GM04504 (cell line): ENCODE measurements around the gene SFXN5.

Source experiments
- DNase-seq: peaks from one replicate; pipeline ENCODE4 v3.0.0-alpha.2; 2012; ENCODE audit warnings: low read depth

SFXN5 gene

DNA sequence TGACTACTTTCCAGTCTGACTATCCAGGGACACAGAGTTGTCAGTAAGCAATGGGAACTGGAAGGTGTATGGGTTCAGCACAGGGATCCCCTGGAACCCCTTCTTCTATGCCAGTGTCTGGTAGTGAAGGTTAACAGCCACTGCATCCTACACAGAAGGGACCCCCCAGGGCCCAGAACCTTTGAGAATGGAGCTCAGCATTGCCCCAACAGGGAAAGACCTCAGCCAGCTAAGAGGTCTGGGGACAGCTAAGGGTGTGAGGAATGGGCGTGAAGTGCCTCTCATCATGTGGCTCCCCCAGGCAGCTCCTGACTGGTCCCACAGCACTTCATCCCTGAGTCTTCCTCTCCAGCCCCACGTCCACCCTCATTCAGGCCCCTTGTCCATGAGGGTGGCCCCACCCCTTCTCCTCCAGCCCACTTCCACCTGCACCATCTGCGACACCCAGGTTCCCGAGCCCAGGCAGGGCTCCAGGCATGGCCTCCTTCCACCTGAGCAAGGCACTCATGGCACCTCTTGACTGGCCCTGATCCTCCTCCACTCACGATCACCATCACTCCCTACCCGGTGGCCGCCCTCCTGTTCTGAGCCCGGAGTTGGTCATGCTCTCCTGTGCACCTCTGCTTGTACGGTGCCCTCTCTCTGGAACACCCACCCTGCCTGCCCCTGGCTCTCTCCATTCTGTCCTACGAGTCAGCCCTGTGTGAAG lies 77.1 kb downstream of the SFXN5 start:
- no peak for DNase-seq

DNA sequence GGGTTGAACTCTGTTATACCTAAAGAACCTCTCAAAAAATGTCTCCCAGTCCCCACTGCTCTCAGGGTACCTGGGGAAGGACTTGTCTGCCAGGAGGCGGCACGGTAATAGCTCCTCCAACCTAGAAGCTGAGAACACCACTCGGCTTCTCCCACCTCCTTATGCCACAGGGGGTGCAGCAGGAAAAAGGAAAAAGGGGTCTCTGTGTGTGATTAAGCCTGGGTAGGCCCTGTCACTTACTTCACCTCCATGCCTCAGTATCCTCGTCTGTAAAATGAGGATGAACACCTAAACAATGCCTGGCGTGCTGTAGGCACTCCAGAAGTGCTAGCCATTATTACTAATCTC lies 77.6 kb downstream of the SFXN5 start:
- DNase-seq: no peak

- peak; percentile 4 for DNase-seq
Observed at GRCh38 chr2:72993147-72993932, 78.2 kb downstream of the SFXN5 start.

DNA sequence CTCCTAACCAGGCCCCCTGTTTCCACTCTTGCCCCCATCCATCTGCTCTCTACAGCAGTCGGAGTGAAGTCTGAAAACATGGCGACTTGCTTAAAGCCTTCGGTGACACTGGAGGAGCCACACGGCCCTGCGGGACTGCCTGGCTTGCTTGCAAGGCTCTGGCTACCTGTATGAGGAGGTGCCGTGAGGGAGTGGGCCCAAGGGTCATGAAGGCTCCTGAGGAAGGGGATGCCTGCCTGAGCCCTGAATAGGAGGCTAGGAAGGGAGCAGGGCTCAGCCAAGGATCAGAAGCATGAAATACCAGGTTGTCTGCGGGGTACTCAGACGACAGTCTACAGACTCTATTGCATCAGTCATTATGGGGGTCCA lies 78.8 kb downstream of the SFXN5 start:
- no peak for DNase-seq

DNA sequence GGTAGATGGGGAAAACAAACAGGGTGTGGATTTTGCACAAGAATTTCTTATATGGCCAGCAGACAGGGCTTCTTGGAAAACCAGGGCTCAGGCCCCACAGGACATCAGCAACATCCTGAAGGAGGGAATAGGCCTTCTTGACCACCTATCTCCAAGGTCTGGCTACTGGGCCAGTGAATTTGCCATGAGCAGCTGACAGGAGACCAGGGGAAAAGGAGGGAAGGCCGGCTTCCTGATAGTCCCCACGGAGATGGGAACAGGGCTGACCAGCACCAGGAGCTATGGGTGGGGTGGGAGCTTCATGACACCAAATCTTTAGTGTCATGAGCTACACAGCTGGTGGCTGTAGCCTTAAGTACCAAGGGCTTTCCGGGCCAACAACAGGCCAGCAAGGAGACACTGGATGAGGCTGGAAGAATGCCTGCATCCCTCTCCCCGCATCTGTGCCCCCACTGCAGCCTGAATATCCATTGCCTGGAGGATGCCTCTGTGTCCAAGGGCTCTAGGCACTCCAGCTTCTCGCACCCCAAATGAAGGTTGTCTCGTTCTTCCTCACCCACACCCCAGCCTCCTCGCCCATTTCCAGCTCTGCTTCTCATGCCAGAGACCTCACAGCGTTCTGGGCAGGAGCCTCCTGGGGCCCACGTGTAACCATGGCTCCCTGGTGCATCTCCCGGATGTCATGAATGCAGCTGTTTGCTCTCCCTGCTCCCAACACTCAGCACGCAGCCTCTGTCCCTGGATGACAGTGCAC lies 79.4 kb downstream of the SFXN5 start:
- no peak for DNase-seq

DNA sequence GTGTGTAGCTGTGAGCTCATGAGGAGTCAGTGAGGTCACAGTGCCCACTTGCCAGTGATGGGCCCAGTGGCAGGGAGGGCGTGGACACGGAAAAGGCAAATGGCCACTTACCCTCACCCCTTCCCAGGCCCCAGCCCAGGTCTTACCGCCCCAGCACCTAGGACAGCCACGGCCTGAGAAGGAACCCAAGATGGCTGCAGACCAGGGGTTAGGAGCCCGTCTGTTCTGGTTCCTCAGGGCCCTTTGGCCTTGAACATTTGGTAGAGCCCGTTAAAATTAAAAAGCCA lies 80.1 kb downstream of the SFXN5 start:
- no peak for DNase-seq

GRCh38 chr2:72990695-72991438 lies 80.6 kb downstream of the SFXN5 start:
- DNase-seq: no peak

DNA sequence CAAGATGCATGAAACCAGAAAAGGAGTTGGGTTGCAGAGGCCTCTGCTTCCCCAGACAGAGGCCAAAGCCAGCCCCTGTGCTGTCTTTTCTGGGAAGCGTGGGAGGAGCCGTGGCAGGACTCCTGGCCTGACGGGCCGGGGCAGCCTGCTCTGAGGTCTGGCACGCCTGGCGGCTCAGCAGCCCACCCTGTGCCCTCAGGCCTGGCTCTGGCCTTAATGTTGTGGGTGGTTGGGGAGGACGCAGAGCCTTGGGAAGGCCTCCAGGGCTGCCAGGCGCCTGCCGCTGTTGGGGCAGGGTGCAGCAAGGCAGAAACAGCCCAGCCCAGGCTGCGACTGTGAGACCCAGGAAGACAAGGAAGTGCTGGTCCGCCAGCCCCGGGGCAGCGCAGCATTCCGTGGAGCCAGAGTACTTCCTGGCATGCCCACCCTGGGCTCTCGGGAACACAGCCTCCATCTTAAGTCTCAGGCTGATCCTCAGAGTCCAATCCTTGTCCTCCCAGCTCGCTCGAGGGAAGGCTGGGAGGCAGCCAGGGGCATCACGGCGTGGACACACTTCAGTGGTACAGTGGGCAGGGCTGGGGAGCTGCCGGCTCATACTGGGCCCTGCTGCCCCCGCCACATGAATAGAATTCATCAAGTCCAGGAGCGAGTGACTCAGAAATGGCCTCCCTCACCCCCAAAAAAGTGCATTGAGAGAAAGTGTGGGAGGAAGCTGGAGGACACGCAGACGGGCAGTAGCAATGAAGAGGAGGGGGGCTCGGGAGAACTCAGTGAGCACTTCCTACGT lies 81.5 kb downstream of the SFXN5 start:
- no peak for DNase-seq

- no peak for DNase-seq
Observed at GRCh38 chr2:72988726-72989273, 82.7 kb downstream of the SFXN5 start.

- DNase-seq: no peak
Observed at GRCh38 chr2:72988041-72988440, 83.5 kb downstream of the SFXN5 start.

DNA sequence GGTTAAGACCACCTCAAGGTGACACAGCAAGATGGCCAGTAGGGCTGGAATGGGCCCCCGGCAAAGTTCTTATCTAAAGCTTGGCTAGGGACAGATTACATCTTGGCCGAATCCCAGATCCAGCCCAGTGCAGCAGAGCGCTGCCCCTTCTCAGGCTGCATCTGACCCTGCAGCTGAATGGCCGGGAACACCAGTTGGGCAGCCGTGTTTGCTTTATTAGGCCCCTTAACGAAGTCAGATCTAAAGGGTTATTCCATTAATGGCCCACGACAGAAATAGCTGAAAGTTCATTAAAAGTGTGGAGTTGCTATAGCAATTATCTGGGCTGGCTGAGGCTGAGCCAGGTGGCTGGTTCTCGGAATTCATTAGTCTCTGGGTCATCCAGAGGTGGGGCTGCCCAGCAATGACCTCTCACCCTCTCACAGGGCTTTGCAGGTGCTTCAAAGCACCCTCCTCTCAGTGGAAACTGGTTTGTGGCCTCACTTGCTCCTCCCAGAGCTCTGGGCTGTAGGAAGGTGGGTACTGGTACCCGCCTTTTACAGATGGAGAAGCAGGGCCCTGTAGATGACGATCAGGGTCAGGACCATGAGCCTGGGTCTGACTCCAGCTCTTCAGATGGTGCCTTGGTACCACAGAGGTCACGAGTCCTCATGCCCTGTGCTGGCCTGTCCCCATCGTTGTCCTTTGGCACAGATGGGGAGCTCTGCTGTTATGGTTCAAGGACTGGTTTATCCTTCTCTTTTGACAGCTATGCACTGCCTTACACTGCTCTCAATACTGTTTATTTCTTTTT lies 85.4 kb downstream of the SFXN5 start:
- no peak for DNase-seq

DNA sequence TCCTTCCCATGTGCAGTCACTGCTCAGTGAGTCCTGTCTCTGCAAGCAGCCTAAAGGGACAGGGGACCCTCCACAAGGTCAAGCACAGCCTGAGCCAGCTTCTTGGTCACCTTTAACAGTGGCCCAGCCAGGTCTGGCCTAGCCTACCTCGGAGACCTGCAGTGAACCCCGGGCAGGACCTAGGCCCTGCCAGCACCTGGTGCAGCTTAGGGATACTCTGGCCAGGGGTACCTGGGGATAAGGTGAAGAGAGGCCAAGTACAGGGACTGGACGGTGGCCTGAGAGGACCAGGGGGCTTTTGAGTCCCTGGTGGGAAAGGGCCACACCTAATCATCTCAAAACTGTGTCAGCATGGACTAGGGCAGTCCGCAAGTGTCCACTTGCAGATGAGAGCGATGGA lies 86.4 kb downstream of the SFXN5 start:
- no peak for DNase-seq

DNA sequence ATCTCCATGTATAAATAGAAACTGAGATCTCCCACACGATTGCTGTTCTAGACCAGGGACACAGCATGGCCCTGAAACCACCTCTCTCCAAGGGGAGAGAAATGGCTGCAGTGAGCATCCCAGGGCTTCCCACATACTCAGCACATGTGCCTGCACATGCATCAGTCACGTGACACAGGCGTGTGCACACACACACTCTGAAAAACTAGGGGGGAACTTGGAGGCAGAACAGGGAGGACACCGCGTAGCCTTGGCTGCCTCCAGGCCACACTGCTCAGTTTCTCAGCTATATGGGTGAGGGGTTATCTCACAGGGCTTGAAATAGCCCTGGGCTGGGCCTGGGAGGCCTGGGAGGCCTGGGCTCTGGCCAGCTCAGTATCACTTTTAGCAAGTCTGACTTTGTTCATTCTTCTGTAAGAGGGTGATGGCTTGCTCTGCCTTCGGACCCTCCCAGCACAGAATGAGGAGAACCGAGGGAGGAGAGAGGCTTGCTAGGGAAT lies 87.3 kb downstream of the SFXN5 start:
- no peak for DNase-seq

- DNase-seq: no peak
Observed at GRCh38 chr2:72983500-72984161, 87.9 kb downstream of the SFXN5 start.

GRCh38 chr2:72982781-72983499 lies 88.6 kb downstream of the SFXN5 start:
- DNase-seq: no peak

- DNase-seq: no peak
Observed at GRCh38 chr2:72982219-72982618, 89.3 kb downstream of the SFXN5 start.

DNA sequence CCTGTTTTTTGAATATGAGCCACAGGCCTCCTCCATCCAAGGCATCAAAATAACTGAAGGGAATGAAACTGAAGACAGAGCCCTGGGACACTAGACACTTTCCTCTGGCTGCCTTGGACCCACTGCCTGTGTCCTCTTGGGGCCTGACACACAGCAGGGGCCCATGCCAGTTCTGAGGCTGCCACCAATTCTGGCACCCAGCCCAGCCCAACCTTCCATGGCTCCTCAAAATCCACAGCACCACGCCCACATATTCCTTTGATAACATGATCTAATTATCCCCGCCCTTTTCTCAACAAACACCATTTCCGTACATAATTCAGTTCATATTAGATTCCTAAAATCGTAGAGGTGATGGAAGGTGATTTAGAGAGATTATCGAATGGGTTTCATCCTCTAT lies 90.0 kb downstream of the SFXN5 start:
- DNase-seq: no peak

- peak; percentile 1 for DNase-seq
Observed at GRCh38 chr2:72980535-72981217, 90.8 kb downstream of the SFXN5 start.

- DNase-seq: no peak
Observed at GRCh38 chr2:72979896-72980295, 91.6 kb downstream of the SFXN5 start.
